ENCODE results near the gene ATAD2B. TPM values are rescaled to one million over a fixed set of nuclear protein-coding genes. Genes with fewer than 3 reads are reported as not detected.
A peak's percentile ranks its signal among the peaks of the same experiment; 100 is the strongest.

Gene ATAD2B
- total RNA-seq, 2 experiments from 2014 or later, result 9.4 to 21.7 TPM

GRCh38 chr2:23934259-23934658, 7.3 kb upstream of the ATAD2B start:
- no peak overlapping the region for H3K27ac ChIP-seq (ENCODE audit: low read depth, low read length, poor library complexity, severe bottlenecking)
- no peaks in the 10 kb centered on the region for H3K79me2 ChIP-seq (ENCODE audit: insufficient read depth, low read depth, low read length)
- H3K4me2 ChIP-seq (ENCODE audit: low read length), result no peak overlapping the region
- peaks cover 4% of the 10 kb centered on the region for H3K4me1 ChIP-seq (ENCODE audit: insufficient read depth, low read length, poor library complexity, severe bottlenecking)
- intact Hi-C loops (cut with micrococcal nuclease; ENCODE audit: unreplicated experiment), result no loop called here
- no peaks in the 10 kb centered on the region for H4K20me1 ChIP-seq (ENCODE audit: insufficient read depth, low read length)
- BruUV-seq (replicated peaks), result no TSS peak
- no peak for DNase-seq (ENCODE audit: low spot score)
- no peaks in the 10 kb centered on the region for H3K9me3 ChIP-seq (ENCODE audit: low read length)
- TF ChIP-seq CTCF (conservative IDR thresholded peaks at IDR 0.05; ENCODE audit: low read length) (no peak), EZH2phosphoT487 (IDR thresholded peaks at IDR 0.05; ENCODE audit: borderline replicate concordance, low read depth, low read length) (no peak)
- CTCF ChIA-PET (ENCODE audit: unreplicated experiment), result no interaction called here
- H3K4me3 ChIP-seq (ENCODE audit: low read depth, low read length, poor library complexity, severe bottlenecking), result no peak overlapping the region
- POLR2A ChIA-PET, result no interaction called here
- no peaks in the 10 kb centered on the region for H3K9me2 ChIP-seq (ENCODE audit: insufficient read depth, low read length)
- H2AFZ ChIP-seq (ENCODE audit: low read length), result no peak overlapping the region
- no peaks in the 10 kb centered on the region for H3K36me3 ChIP-seq (ENCODE audit: insufficient read depth, low read length)

GRCh38 chr2:23926290-23926749, 603 bp downstream of the ATAD2B start:
- peaks cover 35% of the 10 kb centered on the region; the same call in 1 of the 2 replicates for H3K79me2 ChIP-seq (ENCODE audit: insufficient read depth, low read depth, low read length)
- DNase-seq (ENCODE audit: low spot score), result peak; percentile 60
- peaks cover 7% of the 10 kb centered on the region; the same call in 1 of the 2 replicates for H4K20me1 ChIP-seq (ENCODE audit: insufficient read depth, low read length)
- CTCF ChIA-PET (ENCODE audit: unreplicated experiment), result interaction anchor here (0.9 to 2.1 kb wide), 4 partner anchors 13 to 150 kb away, joined by 3 to 15 read pairs (median 7); partner anchors contain the start of genes SF3B6, UBXN2A and WDCP
- no peaks in the 10 kb centered on the region for H3K9me3 ChIP-seq (ENCODE audit: low read length)
- H3K9me2 ChIP-seq (ENCODE audit: insufficient read depth, low read length), result no peaks in the 10 kb centered on the region
- peak overlapping the region; percentile 86 for H2AFZ ChIP-seq (ENCODE audit: low read length)
- TF ChIP-seq CTCF (conservative IDR thresholded peaks at IDR 0.05; ENCODE audit: low read length) (no peak), EZH2phosphoT487 (IDR thresholded peaks at IDR 0.05; ENCODE audit: borderline replicate concordance, low read depth, low read length) (no peak)
- POLR2A ChIA-PET, result interaction anchor here (0.5 to 5.2 kb wide), 18 partner anchors 12 to 157 kb away, joined by 3 to 50 read pairs (median 6); partner anchors contain the start of genes SF3B6, TP53I3, UBXN2A and WDCP
- intact Hi-C loops (cut with micrococcal nuclease; ENCODE audit: unreplicated experiment), result loop anchor here (1.0 to 5.0 kb wide), 7 partner anchors 64 to 434 kb away; partner anchors contain the start of genes FKBP1B, ITSN2, SF3B6 and TP53I3
- peak overlapping the region; percentile 89 for H3K4me3 ChIP-seq (ENCODE audit: low read depth, low read length, poor library complexity, severe bottlenecking)
- H3K4me2 ChIP-seq (ENCODE audit: low read length), result peak overlapping the region; percentile 100
- BruUV-seq (replicated peaks), result no TSS peak
- H3K36me3 ChIP-seq (ENCODE audit: insufficient read depth, low read length), result no peaks in the 10 kb centered on the region
- peaks cover 38% of the 10 kb centered on the region for H3K4me1 ChIP-seq (ENCODE audit: insufficient read depth, low read length, poor library complexity, severe bottlenecking)
- peak overlapping the region; percentile 76 for H3K27ac ChIP-seq (ENCODE audit: low read depth, low read length, poor library complexity, severe bottlenecking)

Measured in OCI-LY7 (cell line).